IMR-90 (cell line): ENCODE data around the gene EVL. TPM values are rescaled to one million over a fixed set of nuclear protein-coding genes. Genes with fewer than 3 reads are reported as not detected.

Source experiments
- ATAC-seq: fragments of 200-7000 bp; cut with Tn5 transposase; 2 replicates; pipeline ENCODE4 v1.9.1; 2020; ENCODE audit warnings: low read depth, mild to moderate bottlenecking, moderate library complexity
- BruUV-seq: library from RNA; stranded (reverse); fragments of 400-500 nt; replicated peaks from 2 replicates; lab custom pipeline; 2021; lab: Mats Ljungman, UMichigan
- CTCF ChIA-PET: fragments of 300-600 bp; formaldehyde crosslinking; extraction: SDS; loops from one replicate; lab custom pipeline; 2021; ENCODE audit warnings: antibody characterized with exemption; lab: Yijun Ruan, JAX
- POLR2A ChIA-PET: fragments of 300-600 bp; sonication (Branson Sonifier 250); formaldehyde crosslinking; loops from one replicate; lab custom pipeline; 2022; ENCODE audit warnings: antibody characterized with exemption; ENCODE audit not compliant: unreplicated experiment; lab: Charles Lee
- DNase-seq: peaks from one replicate; pipeline ENCODE4 v3.0.0; 2013
- H2AFZ ChIP-seq: replicated peaks from 2 replicates; pipeline ENCODE3; 2013; ENCODE audit warnings: low read length, mild to moderate bottlenecking; ENCODE audit not compliant: poor library complexity
- H2AK5ac ChIP-seq: 2 replicates; pipeline ENCODE4 v1.6.1; 2013; ENCODE audit warnings: low read depth, low read length, inconsistent platforms
- H2AK9ac ChIP-seq: replicated peaks from 2 replicates; pipeline ENCODE3; 2013; ENCODE audit warnings: mild to moderate bottlenecking, low read depth, low read length, moderate library complexity; ENCODE audit not compliant: poor library complexity
- H2BK120ac ChIP-seq: 2 replicates; pipeline ENCODE4 v1.6.1; 2013; ENCODE audit warnings: low read depth, low read length, inconsistent platforms
- H2BK15ac ChIP-seq: 3 replicates; pipeline ENCODE4 v1.6.1; 2013; ENCODE audit warnings: low read depth, low read length, inconsistent platforms
- H2BK20ac ChIP-seq: 2 replicates; pipeline ENCODE4 v1.6.1; 2013; ENCODE audit warnings: low read depth, mild to moderate bottlenecking, inconsistent platforms, low read length, moderate library complexity
- H2BK5ac ChIP-seq: 2 replicates; pipeline ENCODE4 v1.6.1; 2013; ENCODE audit warnings: mild to moderate bottlenecking, low read depth, low read length, inconsistent platforms; ENCODE audit not compliant: poor library complexity, severe bottlenecking
- H3K14ac ChIP-seq: replicated peaks from 2 replicates; pipeline ENCODE4 v1.6.1; 2013; ENCODE audit warnings: low read depth, low read length, inconsistent platforms
- H3K18ac ChIP-seq: 2 replicates; pipeline ENCODE4 v1.6.1; 2013; ENCODE audit warnings: low read depth, low read length, control low read depth
- H3K23ac ChIP-seq: 2 replicates; pipeline ENCODE4 v1.6.1; 2013; ENCODE audit warnings: low read depth, low read length, inconsistent platforms
- H3K27ac ChIP-seq: 2 replicates; pipeline ENCODE4 v1.5.1; 2013; ENCODE audit warnings: mild to moderate bottlenecking, control low read depth, low read length; ENCODE audit not compliant: insufficient read depth
- H3K27me3 ChIP-seq: 2 replicates; pipeline ENCODE4 v1.6.1; 2013; ENCODE audit warnings: low read length; ENCODE audit not compliant: control insufficient read depth, insufficient read depth
- H3K36me3 ChIP-seq: 2 replicates; pipeline ENCODE4 v1.6.1; 2013; ENCODE audit warnings: low read length, mixed read lengths; ENCODE audit not compliant: control insufficient read depth, insufficient read depth
- H3K4ac ChIP-seq: 2 replicates; pipeline ENCODE4 v1.6.1; 2013; ENCODE audit warnings: low read depth, low read length, inconsistent platforms
- H3K4me1 ChIP-seq: 2 replicates; pipeline ENCODE4 v1.6.1; 2013; ENCODE audit warnings: low read length, mixed read lengths; ENCODE audit not compliant: control insufficient read depth, insufficient read depth
- H3K4me2 ChIP-seq: 2 replicates; pipeline ENCODE4 v1.6.1; 2013; ENCODE audit warnings: low read depth, mild to moderate bottlenecking, control low read depth, low read length, moderate library complexity
- H3K4me3 ChIP-seq: 2 replicates; pipeline ENCODE4 v1.5.1; 2013; ENCODE audit warnings: low read depth, mild to moderate bottlenecking, control low read depth, low read length, moderate library complexity; ENCODE audit not compliant: insufficient read depth
- H3K56ac ChIP-seq: 2 replicates; pipeline ENCODE4 v1.6.1; 2013; ENCODE audit warnings: low read length, inconsistent platforms; ENCODE audit not compliant: insufficient read depth; ENCODE audit errors: extremely low read depth
- H3K79me1 ChIP-seq, 2 experiments: 2 replicates each; pipeline ENCODE4 v1.6.1; 2013; ENCODE audit warnings: low read length in 2 of 2, inconsistent platforms in 1 of 2, low read depth in 1 of 2
- H3K9ac ChIP-seq: 2 replicates; pipeline ENCODE4 v1.6.1; 2013; ENCODE audit warnings: low read depth, low read length, control low read depth
- H3K9me1 ChIP-seq: 2 replicates; pipeline ENCODE4 v1.6.1; 2013; ENCODE audit warnings: low read length, inconsistent platforms; ENCODE audit not compliant: insufficient read depth
- H3K9me3 ChIP-seq: 2 replicates; pipeline ENCODE4 v1.6.1; 2013; ENCODE audit warnings: low read length; ENCODE audit not compliant: control insufficient read depth, insufficient read depth
- H4K20me1 ChIP-seq: 2 replicates; pipeline ENCODE4 v1.6.1; 2013; ENCODE audit warnings: low read length, inconsistent platforms; ENCODE audit not compliant: insufficient read depth
- H4K5ac ChIP-seq: 2 replicates; pipeline ENCODE4 v1.6.1; 2013; ENCODE audit warnings: mild to moderate bottlenecking, low read depth, low read length, control low read depth
- H4K8ac ChIP-seq, 2 experiments: 2 replicates each; pipeline ENCODE4 v1.6.1; 2013; ENCODE audit warnings: low read depth in 2 of 2, low read length in 2 of 2, control low read depth in 1 of 2, inconsistent platforms in 1 of 2
- H4K91ac ChIP-seq: 2 replicates; pipeline ENCODE4 v1.6.1; 2013; ENCODE audit warnings: low read depth, low read length, inconsistent platforms; ENCODE audit not compliant: insufficient read depth
- ELK1 ChIP-seq: fragments of 150-350 bp; IDR thresholded peaks from 2 replicates; pipeline ENCODE4 v1.6.1; 2016; ENCODE audit warnings: low read depth, mild to moderate bottlenecking, low read length, moderate library complexity, borderline replicate concordance
- POLR2A ChIP-seq: IDR thresholded peaks from 2 replicates; pipeline ENCODE4 v1.6.1; 2012; ENCODE audit warnings: mild to moderate bottlenecking, low read depth, low read length
- WGBS, 2 experiments: methylation state at CpG; one replicate each; pipeline versions ENCODE4 v1.1.5 to v1.1.7; 2013; ENCODE audit warnings: missing lambda C conversion rate in 2 of 2; ENCODE audit not compliant: insufficient read length in 1 of 2; ENCODE audit errors: extremely low coverage in 2 of 2; 5-methylcytosine and 5-hydroxymethylcytosine counted together
- dilution Hi-C: fragments of 300-500 bp; cut with HindIII; formaldehyde crosslinking; loops from one replicate; pipeline ENCODE4 v1.14.3; 2018; ENCODE audit warnings: low sequenced_read_pairs; ENCODE audit not compliant: unreplicated experiment
- in situ Hi-C: fragments of 300-500 bp; cut with MboI; formaldehyde crosslinking; loops from 3 replicates; pipeline ENCODE4 v1.14.3; 2019; ENCODE audit warnings: low sequenced_read_pairs, inconsistent platforms, mixed read lengths
- intact Hi-C: fragments of 100-400 bp; cut with micrococcal nuclease; formaldehyde crosslinking; loops from 2 replicates; pipeline ENCODE4 v1.10.0; 2022
- polyA plus RNA-seq, 3 experiments: library from polyadenylated mRNA; depleted of rRNA; stranded (reverse); fragments of >200 nt; gene quantifications; 2 replicates each; pipeline ENCODE4 v1.2.3, GENCODE V29; 2012; ENCODE audit warnings: low replicate concordance in 1 of 3
- total RNA-seq: library from RNA; depleted of rRNA; stranded (reverse); fragments of >200 nt; gene quantifications from 2 replicates; pipeline ENCODE4 v1.2.3, GENCODE V29; 2012

The EVL gene
- total and polyA plus RNA-seq, 2 of the 4 experiments (the other 2 are of a cell fraction) = 7.2 to 36.5 TPM

GRCh38 chr14:100121643-100122480, 56.6 kb downstream of the EVL start:
- ATAC-seq (no peak), DNase-seq (no peak)
- Histone ChIP-seq H3K23ac (no peak overlapping the region), H3K4me1 (0 out of 2 replicates have a peak, but pooled peaks cover 2% of the 10 kb centered on the region), H2BK5ac (no peak overlapping the region), H3K4ac (no peak overlapping the region), H3K9me3 (no peaks in the 10 kb centered on the region), H3K36me3 (peaks cover 22% of the 10 kb centered on the region), H2AK9ac (no peak overlapping the region), H4K91ac (no peak overlapping the region), H3K27ac (no peak overlapping the region), H2BK20ac (no peak overlapping the region), H2AFZ (no peak overlapping the region), H2BK15ac (no peak overlapping the region), H3K9me1 (peaks cover 9% of the 10 kb centered on the region; the same call in 1 of the 2 replicates), H3K9ac (no peak overlapping the region), H3K4me2 (no peak overlapping the region), H4K8ac (no peak overlapping the region), H4K5ac (no peak overlapping the region), H3K79me1 (no peaks in the 10 kb centered on the region), H3K18ac (no peak overlapping the region), H4K20me1 (no peaks in the 10 kb centered on the region), H3K14ac (no peak overlapping the region), H3K56ac (no peak overlapping the region), H3K27me3 (no peaks in the 10 kb centered on the region), H2BK120ac (no peak overlapping the region), H3K4me3 (no peak overlapping the region), H2AK5ac (no peak overlapping the region)
- ChIA-PET CTCF (no interaction called here), POLR2A (no interaction called here)
- TF ChIP-seq POLR2A (no peak), ELK1 (no peak)
- dilution Hi-C loops (no loop called here), in situ Hi-C loops (no loop called here), intact Hi-C loops (no loop called here)
- BruUV-seq = no TSS peak
- 97% methylated on average over 4 of the region's 14 CpGs; no CpG with 5 or more reads in 1 of the 2 experiments for WGBS, 2 experiments
